HG03095 (cell line): ENCODE results near the gene PDE8A.
"Not testable (repeated sequence)": the region's sequence is repeated elsewhere in the genome, so short reads cannot be mapped to it uniquely, and the experiment has no call there.

ENCODE experiments used
- ATAC-seq: cut with Tn5 transposase; IDR thresholded peaks from one replicate; pipeline ENCODE4 v1.9.1; 2021; ENCODE audit warnings: moderate library complexity; ENCODE audit not compliant: unreplicated experiment

Gene PDE8A

GRCh38 chr15:84961114-84961452, 20.6 kb upstream of the PDE8A start:
- no peak for ATAC-seq

GRCh38 chr15:84961707-84962106, 19.9 kb upstream of the PDE8A start:
- ATAC-seq, result no peak

GRCh38 chr15:84962955-84963354, 18.7 kb upstream of the PDE8A start:
- no peak for ATAC-seq

GRCh38 chr15:84967380-84967779, 14.3 kb upstream of the PDE8A start:
- no peak for ATAC-seq

- ATAC-seq, result no peak
These were observed 13.4 kb upstream of the PDE8A start for GRCh38 chr15:84968301-84968700.

- no peak for ATAC-seq
These were observed 12.4 kb upstream of the PDE8A start for GRCh38 chr15:84969257-84969656.

- no peak for ATAC-seq
These were observed 10.8 kb upstream of the PDE8A start for GRCh38 chr15:84970843-84971242.

GRCh38 chr15:84973492-84974460, 7.9 kb upstream of the PDE8A start:
- no peak for ATAC-seq

- no peak for ATAC-seq
These were observed 5.7 kb upstream of the PDE8A start for GRCh38 chr15:84975871-84976351.

- ATAC-seq, result no peak
These were observed 4.8 kb upstream of the PDE8A start for GRCh38 chr15:84976746-84977345.

- ATAC-seq, result no peak
These were observed 2.0 kb upstream of the PDE8A start for GRCh38 chr15:84979651-84980050.

- ATAC-seq, result peak; percentile 49
These were observed 1.2 kb upstream of the PDE8A start for GRCh38 chr15:84980196-84981053.

- ATAC-seq, result peak; percentile 54
These were observed 474 bp upstream of the PDE8A start for GRCh38 chr15:84981054-84981710.

GRCh38 chr15:84982301-84982920, 755 bp downstream of the PDE8A start:
- no peak for ATAC-seq

GRCh38 chr15:84983294-84983693, 1.6 kb downstream of the PDE8A start:
- ATAC-seq, result no peak

GRCh38 chr15:84983711-84984110, 2.1 kb downstream of the PDE8A start:
- no peak for ATAC-seq

GRCh38 chr15:84985158-84985557, 3.5 kb downstream of the PDE8A start:
- ATAC-seq, result no peak

- ATAC-seq, result not testable (repeated sequence)
These were observed 5.7 kb downstream of the PDE8A start for GRCh38 chr15:84987351-84987750.

- ATAC-seq, result peak; percentile 51
These were observed 6.4 kb downstream of the PDE8A start for GRCh38 chr15:84987949-84988624.
